C4-2B (cell line): ENCODE measurements around the gene CLOCK.

Experiments used
- H3K27ac ChIP-seq: fragments of 450-650 bp; 2 replicates; pipeline ENCODE4 v1.5.1; 2017
- ZFX ChIP-seq: fragments of 450-650 bp; IDR thresholded peaks from 2 replicates; pipeline ENCODE4 v1.6.1; 2017
- TF ChIP-seq, protein P1 (sequence below): fragments of 450-650 bp; conservative IDR thresholded peaks from 2 replicates; pipeline ENCODE4 v1.5.1; 2017; ENCODE audit warnings: mild to moderate bottlenecking

Gene CLOCK

GRCh38 chr4:55416176-55416575 is 130.5 kb downstream of the CLOCK start:
- TF ChIP-seq, protein P1, sequence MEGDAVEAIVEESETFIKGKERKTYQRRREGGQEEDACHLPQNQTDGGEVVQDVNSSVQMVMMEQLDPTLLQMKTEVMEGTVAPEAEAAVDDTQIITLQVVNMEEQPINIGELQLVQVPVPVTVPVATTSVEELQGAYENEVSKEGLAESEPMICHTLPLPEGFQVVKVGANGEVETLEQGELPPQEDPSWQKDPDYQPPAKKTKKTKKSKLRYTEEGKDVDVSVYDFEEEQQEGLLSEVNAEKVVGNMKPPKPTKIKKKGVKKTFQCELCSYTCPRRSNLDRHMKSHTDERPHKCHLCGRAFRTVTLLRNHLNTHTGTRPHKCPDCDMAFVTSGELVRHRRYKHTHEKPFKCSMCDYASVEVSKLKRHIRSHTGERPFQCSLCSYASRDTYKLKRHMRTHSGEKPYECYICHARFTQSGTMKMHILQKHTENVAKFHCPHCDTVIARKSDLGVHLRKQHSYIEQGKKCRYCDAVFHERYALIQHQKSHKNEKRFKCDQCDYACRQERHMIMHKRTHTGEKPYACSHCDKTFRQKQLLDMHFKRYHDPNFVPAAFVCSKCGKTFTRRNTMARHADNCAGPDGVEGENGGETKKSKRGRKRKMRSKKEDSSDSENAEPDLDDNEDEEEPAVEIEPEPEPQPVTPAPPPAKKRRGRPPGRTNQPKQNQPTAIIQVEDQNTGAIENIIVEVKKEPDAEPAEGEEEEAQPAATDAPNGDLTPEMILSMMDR = no peak
- TF ChIP-seq ZFX = no peak
- H3K27ac ChIP-seq = no peak overlapping the region

- no peak overlapping the region for H3K27ac ChIP-seq
- no peak for TF ChIP-seq ZFX
- TF ChIP-seq, protein P1 = no peak
Observed at GRCh38 chr4:55411621-55412020, 135.1 kb downstream of the CLOCK start.

DNA sequence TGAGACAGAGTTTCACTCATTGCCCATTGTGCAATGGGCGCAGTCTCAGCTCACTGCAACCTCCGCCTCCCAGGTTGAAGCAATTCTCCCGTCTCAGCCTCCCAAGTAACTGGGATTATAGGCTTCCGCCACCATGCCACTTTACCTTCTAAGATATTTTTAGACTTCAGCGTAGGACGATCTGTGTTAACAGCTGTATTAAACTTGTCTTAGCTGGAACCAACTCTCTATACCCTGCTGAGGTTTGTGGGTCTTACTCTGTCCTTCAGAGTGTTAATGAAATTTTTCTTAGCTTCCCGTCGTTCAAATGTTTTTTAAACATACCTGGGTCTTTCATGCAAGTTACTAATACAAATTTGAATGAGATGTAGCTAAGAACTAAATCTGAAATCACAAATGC is 136.3 kb downstream of the CLOCK start:
- no peak overlapping the region for H3K27ac ChIP-seq

DNA sequence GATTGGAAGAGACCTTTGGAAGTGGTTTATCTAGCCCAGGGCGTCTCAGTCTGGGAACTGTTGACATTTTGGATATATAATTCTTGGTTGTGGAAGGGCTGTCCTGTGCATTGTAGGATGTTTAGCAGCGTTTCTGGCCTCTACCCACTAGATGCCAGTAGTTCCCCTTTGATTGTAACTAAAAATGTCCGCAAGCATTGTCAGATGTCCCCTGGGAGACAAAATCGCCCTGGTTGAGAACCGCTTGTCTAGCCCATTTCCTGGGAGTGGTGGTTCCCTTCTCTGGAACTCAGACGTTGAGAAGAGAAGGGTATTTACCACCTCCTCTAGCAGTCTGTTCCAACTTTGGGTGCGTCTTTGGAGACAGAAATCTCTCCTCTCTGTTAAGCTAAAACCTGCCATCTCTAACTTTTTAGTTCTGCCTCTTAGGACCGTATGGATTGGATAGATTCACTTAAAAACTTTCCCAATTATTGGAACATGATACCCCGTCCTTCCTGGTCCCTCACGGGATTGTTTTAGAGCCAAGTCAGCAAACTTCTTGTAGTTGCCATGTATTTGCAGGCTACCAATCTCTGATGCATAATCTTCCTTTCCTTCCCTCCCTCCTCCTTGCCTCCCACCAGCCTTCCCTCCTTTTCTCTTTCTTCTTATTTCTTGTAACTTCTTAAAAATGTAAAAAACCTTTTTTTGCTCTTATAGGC is 137.1 kb downstream of the CLOCK start:
- no peak overlapping the region for H3K27ac ChIP-seq
- TF ChIP-seq, protein P1 = no peak
- TF ChIP-seq ZFX = no peak

More for the DNA sequence above, 136.3 kb downstream of the CLOCK start:
- TF ChIP-seq ZFX = no peak
- TF ChIP-seq, protein P1 = no peak

DNA sequence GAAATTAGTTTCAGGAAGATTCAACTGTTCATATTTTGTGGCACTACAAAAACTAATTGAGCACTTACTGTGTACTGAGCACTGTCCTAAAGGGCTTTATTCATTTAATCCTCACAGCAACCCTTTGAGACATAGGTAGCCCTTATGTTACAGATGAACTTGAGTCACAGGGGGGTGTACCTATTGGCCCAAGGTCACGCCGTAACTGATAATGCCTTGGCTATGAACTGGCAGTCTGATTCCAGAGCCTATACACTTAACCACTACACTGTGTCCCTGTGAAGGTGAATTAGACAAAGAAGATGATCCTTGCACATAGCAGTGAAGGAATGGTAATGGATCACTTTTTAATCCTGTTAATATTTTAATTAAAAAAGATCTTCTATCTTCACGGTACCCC is 138.9 kb downstream of the CLOCK start:
- no peak overlapping the region for H3K27ac ChIP-seq

DNA sequence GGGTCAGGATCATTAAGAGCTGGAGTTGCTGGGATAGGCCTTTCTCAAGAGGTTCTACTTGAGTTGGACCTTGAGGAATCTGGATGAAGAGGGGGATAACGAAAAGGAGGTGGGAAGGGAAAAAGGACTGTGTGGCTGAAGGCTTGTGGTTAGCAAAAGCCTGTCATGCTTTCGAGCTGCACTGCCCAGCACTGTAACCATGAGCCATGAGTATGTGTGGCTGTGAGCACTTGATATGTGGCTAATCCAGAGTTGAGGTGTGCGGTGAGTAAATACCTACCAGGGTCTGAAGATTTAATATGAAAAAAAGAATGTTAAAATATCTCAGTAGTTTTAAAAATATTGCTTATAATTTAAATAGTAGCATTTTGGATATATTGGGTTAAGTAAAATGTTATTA is 139.6 kb downstream of the CLOCK start:
- TF ChIP-seq ZFX = no peak
- TF ChIP-seq, protein P1 = no peak

More for the DNA sequence above, 138.9 kb downstream of the CLOCK start:
- no peak for TF ChIP-seq ZFX
- TF ChIP-seq, protein P1 = no peak

GRCh38 chr4:55406545-55406944 is 140.2 kb downstream of the CLOCK start:
- no peak for TF ChIP-seq ZFX
- TF ChIP-seq, protein P1 = no peak

More for the DNA sequence above, 139.6 kb downstream of the CLOCK start:
- no peak overlapping the region for H3K27ac ChIP-seq

More at GRCh38 chr4:55406545-55406944, 140.2 kb downstream of the CLOCK start:
- H3K27ac ChIP-seq = no peak overlapping the region
